ENCODE results near the gene GSG1L2. TPM values are rescaled to one million over a fixed set of nuclear protein-coding genes. Genes with fewer than 3 reads are reported as not detected.

The GSG1L2 gene
- total RNA-seq, 1 donor from 2014 or later: not detected

DNA sequence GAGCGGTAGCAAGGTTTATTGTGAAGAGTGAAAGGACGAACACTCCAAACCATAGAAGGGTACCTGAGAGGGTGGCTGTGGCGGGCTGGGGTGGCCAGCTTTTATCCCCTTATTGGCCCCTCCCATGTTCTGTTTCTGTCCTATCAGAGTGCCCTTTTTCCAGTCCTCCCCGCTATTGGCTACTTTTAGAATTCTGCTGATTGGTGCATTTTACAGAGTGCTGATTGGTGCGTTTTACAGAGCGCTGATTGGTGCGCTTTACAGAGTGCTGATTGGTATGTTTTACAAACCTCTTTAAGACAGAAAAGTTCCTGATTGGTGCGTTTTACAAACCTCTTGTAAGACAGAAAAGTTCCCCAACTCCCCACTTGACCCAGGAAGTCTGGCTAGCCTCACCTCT is 12.5 kb downstream of the GSG1L2 start:
- Histone ChIP-seq H3K9me3 (no peaks in the 10 kb centered on the region), H3K27ac (no peak overlapping the region), H3K27me3 (ENCODE audit: low read depth) (no peaks in the 10 kb centered on the region), H3K4me3 (no peak overlapping the region), H3K36me3 (no peaks in the 10 kb centered on the region), H3K4me1 (no peaks in the 10 kb centered on the region)
- TF ChIP-seq, protein P1, sequence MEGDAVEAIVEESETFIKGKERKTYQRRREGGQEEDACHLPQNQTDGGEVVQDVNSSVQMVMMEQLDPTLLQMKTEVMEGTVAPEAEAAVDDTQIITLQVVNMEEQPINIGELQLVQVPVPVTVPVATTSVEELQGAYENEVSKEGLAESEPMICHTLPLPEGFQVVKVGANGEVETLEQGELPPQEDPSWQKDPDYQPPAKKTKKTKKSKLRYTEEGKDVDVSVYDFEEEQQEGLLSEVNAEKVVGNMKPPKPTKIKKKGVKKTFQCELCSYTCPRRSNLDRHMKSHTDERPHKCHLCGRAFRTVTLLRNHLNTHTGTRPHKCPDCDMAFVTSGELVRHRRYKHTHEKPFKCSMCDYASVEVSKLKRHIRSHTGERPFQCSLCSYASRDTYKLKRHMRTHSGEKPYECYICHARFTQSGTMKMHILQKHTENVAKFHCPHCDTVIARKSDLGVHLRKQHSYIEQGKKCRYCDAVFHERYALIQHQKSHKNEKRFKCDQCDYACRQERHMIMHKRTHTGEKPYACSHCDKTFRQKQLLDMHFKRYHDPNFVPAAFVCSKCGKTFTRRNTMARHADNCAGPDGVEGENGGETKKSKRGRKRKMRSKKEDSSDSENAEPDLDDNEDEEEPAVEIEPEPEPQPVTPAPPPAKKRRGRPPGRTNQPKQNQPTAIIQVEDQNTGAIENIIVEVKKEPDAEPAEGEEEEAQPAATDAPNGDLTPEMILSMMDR (IDR thresholded peaks at IDR 0.05): no peak
- DNase-seq (no peak), ATAC-seq (no peak)
- intact Hi-C loops (cut with DNase I): no loop called here

DNA sequence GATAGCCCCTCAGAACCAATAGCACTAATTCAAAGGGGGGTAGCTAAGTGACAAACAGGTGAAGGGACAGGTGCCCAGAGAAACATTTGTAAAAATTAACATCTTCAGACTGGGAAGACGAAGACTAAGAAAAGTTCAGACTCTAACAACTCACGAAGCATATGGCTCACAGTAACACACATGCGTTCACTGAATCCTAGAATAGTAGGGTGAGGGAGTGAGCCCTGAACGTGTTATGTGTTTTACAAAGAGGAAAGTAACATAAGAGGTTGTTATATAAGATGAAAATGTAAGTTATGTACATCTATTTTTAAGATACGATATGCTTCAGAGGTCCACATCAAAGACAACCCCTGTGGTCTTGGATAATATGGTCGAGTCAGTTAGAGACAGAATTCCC is 15.2 kb downstream of the GSG1L2 start:
- intact Hi-C loops (cut with DNase I): no loop called here
- DNase-seq: no peak

DNA sequence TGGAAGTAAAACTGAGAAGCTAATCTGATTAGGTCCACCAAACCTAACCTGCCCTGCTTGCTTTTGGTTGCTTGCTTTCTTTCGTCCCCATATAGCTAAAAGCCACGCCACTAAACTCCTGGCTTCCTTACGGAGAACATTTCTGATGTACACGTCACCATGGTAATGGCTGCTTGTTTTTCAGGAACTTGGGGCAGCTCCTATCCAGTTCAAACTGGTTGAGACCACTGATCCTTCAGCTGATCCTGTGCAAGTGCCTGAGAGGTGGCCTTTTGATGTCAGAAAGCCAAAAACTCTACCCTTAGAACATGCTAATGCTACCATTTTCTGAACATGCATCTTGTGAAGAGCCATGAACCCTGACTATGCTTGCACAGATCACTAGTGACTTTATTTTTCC is 16.1 kb downstream of the GSG1L2 start:
- Histone ChIP-seq H3K9me3 (no peaks in the 10 kb centered on the region), H3K27ac (no peak overlapping the region), H3K4me1 (no peaks in the 10 kb centered on the region), H3K4me3 (no peak overlapping the region), H3K27me3 (ENCODE audit: low read depth) (no peaks in the 10 kb centered on the region), H3K36me3 (no peaks in the 10 kb centered on the region)
- ATAC-seq: no peak
- DNase-seq: no peak
- TF ChIP-seq, protein P1 (IDR thresholded peaks at IDR 0.05): no peak
- intact Hi-C loops (cut with DNase I): no loop called here

More for the DNA sequence above, 15.2 kb downstream of the GSG1L2 start:
- no peak for ATAC-seq
- Histone ChIP-seq H3K27me3 (ENCODE audit: low read depth) (no peaks in the 10 kb centered on the region), H3K9me3 (no peaks in the 10 kb centered on the region), H3K36me3 (no peaks in the 10 kb centered on the region), H3K27ac (no peak overlapping the region), H3K4me3 (no peak overlapping the region), H3K4me1 (no peaks in the 10 kb centered on the region)
- TF ChIP-seq, protein P1 (IDR thresholded peaks at IDR 0.05): no peak

DNA sequence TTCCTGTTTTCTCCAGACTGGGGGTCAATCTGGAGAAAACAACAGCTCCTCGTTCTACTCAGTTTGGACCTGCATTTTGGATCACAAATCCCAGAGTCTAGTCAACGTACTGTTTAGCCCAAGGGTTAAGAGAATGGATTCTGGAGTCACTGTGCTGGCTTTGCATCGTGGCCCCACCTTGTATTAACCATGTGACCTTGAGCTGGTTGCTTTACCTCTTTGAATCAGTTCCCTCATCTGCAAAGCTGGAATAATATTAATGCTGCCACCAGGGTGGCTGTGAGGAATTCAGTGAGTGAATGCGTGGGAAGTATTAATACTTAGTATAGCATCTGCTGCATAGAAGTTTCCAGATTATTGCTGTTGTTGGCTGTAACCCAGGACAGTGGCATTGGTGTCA is 19.2 kb downstream of the GSG1L2 start:
- intact Hi-C loops (cut with DNase I): no loop called here
- no peak overlapping the region for H3K4me3 ChIP-seq

DNA sequence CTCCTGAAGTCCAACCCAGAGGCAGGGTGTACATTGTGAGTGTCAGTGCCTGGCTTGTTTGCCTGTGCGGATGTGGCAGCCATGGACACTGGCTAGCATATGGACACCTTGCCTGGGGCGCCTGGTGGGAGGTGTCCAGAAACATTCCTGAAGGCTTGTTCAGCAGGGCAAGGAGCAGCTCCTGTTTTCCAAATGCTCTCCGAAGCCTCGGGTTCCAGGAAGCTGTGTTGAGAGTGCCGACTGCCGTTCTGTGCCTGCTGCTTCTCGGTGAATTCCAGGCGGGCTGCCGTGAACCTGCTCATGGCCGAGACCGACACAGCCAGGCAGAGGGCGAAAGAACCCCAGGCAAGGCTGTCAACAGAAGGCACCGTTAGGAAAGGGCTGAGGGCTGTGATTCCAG is 19.6 kb downstream of the GSG1L2 start:
- no peak for DNase-seq
- Histone ChIP-seq H3K9me3 (no peaks in the 10 kb centered on the region), H3K4me1 (no peaks in the 10 kb centered on the region), H3K4me3 (no peak overlapping the region), H3K27ac (no peak overlapping the region), H3K27me3 (ENCODE audit: low read depth) (no peaks in the 10 kb centered on the region), H3K36me3 (no peaks in the 10 kb centered on the region)
- TF ChIP-seq, protein P1 (IDR thresholded peaks at IDR 0.05): no peak
- ATAC-seq: no peak
- intact Hi-C loops (cut with DNase I): no loop called here

More for the DNA sequence above, 19.2 kb downstream of the GSG1L2 start:
- no peak for ATAC-seq
- no peak overlapping the region for H3K27ac ChIP-seq
- TF ChIP-seq, protein P1 (IDR thresholded peaks at IDR 0.05): no peak
- H3K36me3 ChIP-seq: no peaks in the 10 kb centered on the region
- H3K4me1 ChIP-seq: no peaks in the 10 kb centered on the region
- no peaks in the 10 kb centered on the region for H3K27me3 ChIP-seq (ENCODE audit: low read depth)
- DNase-seq: no peak
- no peaks in the 10 kb centered on the region for H3K9me3 ChIP-seq

DNA sequence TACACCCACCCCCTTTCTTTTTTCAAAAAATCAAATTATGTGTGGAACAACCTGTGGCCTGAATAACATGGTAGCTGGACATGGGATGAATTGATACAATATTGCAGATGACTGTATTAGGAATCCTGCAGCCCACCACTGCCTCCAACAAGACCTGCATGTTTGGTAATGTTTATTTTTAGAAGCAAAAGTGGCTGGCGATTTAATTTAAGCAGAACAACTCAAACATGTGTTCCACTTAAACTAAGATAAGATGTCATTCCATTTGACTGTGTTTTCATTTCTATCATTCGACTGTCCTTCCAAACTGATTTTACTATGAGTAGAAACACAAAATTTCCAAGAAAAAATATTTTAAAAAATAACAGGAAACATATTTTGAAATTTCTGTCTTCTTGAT is 20.4 kb downstream of the GSG1L2 start:
- Histone ChIP-seq H3K27me3 (ENCODE audit: low read depth) (no peaks in the 10 kb centered on the region), H3K4me1 (no peaks in the 10 kb centered on the region), H3K27ac (no peak overlapping the region), H3K4me3 (no peak overlapping the region), H3K36me3 (no peaks in the 10 kb centered on the region), H3K9me3 (no peaks in the 10 kb centered on the region)
- ATAC-seq (no peak), DNase-seq (no peak)
- intact Hi-C loops (cut with DNase I): no loop called here
- TF ChIP-seq, protein P1 (IDR thresholded peaks at IDR 0.05): no peak
